HepG2 (cell line): Measurements from ENCODE around the gene DOCK10.

ENCODE experiments used
- ETV6 ChIP-seq: sonication (generic); formaldehyde crosslinking; conservative IDR thresholded peaks from 2 replicates; pipeline ENCODE4 v1.4.0; 2020; ENCODE audit warnings: missing genetic modification reagents
- JUN ChIP-seq: sonication (generic); formaldehyde crosslinking; IDR thresholded peaks from 2 replicates; pipeline ENCODE4 v1.4.0; 2020; ENCODE audit warnings: mild to moderate bottlenecking, missing genetic modification reagents
- MZF1 ChIP-seq: sonication (generic); formaldehyde crosslinking; IDR thresholded peaks from 2 replicates; pipeline ENCODE4 v1.8.1; 2023; ENCODE audit warnings: mild to moderate bottlenecking, missing genetic modification reagents, borderline replicate concordance
- NFIC ChIP-seq: IDR thresholded peaks from 2 replicates; pipeline ENCODE4 v1.6.1; 2012; ENCODE audit warnings: mild to moderate bottlenecking, low read length, inconsistent platforms
- POLR2A ChIP-seq, 2 experiments: IDR thresholded peaks; 2 replicates each; pipeline ENCODE4 v1.6.1; 2011; ENCODE audit warnings: low read depth in 2 of 2, low read length in 2 of 2, mild to moderate bottlenecking in 1 of 2, moderate library complexity in 1 of 2; ENCODE audit not compliant: insufficient read depth in 1 of 2
- POLR2AphosphoS5 ChIP-seq: IDR thresholded peaks from 2 replicates; pipeline ENCODE4 v1.6.1; 2012; ENCODE audit warnings: low read depth, low read length
- SNRNP70 ChIP-seq: fragments of 200-400 bp; formaldehyde crosslinking; IDR thresholded peaks from 2 replicates; pipeline ENCODE4 v1.6.1; 2017; ENCODE audit warnings: mild to moderate bottlenecking, low read depth, low read length, moderate library complexity
- SUZ12 ChIP-seq: fragments of 150-350 bp; IDR thresholded peaks from 2 replicates; pipeline ENCODE4 v1.6.1; 2014; ENCODE audit warnings: low read depth, low read length
- ZNF446 ChIP-seq: sonication (generic); formaldehyde crosslinking; IDR thresholded peaks from 2 replicates; pipeline ENCODE4 v1.5.0; 2020; ENCODE audit warnings: mild to moderate bottlenecking, missing genetic modification reagents
- TF ChIP-seq, protein P1 (sequence below): sonication (generic); formaldehyde crosslinking; IDR thresholded peaks from 2 replicates; pipeline ENCODE4 v1.8.1; 2023; ENCODE audit warnings: mild to moderate bottlenecking, missing genetic modification reagents, borderline replicate concordance
- TF ChIP-seq, protein P2 (sequence below): sonication (generic); formaldehyde crosslinking; IDR thresholded peaks from 2 replicates; pipeline ENCODE4 v1.5.0; 2020; ENCODE audit warnings: mild to moderate bottlenecking, missing genetic modification reagents, borderline replicate concordance
- TF ChIP-seq, protein P3 (sequence below): sonication (generic); formaldehyde crosslinking; IDR thresholded peaks from 2 replicates; pipeline ENCODE4 v1.5.0; 2020; ENCODE audit warnings: mild to moderate bottlenecking, missing genetic modification reagents, moderate library complexity

DNA sequence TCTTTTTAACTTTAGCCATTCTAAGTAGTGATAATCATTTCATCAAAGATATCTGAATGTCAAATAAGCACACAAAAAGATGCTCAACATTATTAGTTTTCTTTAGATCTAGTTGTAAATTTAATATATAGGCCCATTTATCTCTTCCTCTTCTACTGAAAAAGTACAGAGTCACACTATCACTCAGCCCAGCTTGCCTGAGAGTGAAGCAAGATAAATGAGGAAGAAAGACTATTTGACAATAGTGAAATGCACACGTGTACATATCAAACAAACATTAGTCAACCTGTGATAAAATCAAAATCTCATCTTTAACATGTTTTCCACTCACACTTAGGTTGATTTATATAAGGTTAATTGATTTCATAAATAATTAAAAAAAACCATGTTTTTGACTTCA lies 242.6 kb downstream of the DOCK10 start:
- TF ChIP-seq JUN (CRISPR knock-in tag) (no peak), MZF1 (CRISPR knock-in tag) (no peak), POLR2A (IDR thresholded peaks at IDR 0.05; ENCODE audit: insufficient read depth in 1 of 2, low read depth in 2 of 2, low read length in 2 of 2) (no peak), ZNF446 (CRISPR knock-in tag) (no peak), SNRNP70 (no peak), NFIC (no peak), ETV6 (CRISPR knock-in tag) (no peak), POLR2AphosphoS5 (no peak), SUZ12 (no peak)
- TF ChIP-seq, protein P1, sequence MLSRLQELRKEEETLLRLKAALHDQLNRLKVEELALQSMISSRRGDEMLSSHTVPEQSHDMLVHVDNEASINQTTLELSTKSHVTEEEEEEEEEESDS: no peak
- TF ChIP-seq, protein P2, sequence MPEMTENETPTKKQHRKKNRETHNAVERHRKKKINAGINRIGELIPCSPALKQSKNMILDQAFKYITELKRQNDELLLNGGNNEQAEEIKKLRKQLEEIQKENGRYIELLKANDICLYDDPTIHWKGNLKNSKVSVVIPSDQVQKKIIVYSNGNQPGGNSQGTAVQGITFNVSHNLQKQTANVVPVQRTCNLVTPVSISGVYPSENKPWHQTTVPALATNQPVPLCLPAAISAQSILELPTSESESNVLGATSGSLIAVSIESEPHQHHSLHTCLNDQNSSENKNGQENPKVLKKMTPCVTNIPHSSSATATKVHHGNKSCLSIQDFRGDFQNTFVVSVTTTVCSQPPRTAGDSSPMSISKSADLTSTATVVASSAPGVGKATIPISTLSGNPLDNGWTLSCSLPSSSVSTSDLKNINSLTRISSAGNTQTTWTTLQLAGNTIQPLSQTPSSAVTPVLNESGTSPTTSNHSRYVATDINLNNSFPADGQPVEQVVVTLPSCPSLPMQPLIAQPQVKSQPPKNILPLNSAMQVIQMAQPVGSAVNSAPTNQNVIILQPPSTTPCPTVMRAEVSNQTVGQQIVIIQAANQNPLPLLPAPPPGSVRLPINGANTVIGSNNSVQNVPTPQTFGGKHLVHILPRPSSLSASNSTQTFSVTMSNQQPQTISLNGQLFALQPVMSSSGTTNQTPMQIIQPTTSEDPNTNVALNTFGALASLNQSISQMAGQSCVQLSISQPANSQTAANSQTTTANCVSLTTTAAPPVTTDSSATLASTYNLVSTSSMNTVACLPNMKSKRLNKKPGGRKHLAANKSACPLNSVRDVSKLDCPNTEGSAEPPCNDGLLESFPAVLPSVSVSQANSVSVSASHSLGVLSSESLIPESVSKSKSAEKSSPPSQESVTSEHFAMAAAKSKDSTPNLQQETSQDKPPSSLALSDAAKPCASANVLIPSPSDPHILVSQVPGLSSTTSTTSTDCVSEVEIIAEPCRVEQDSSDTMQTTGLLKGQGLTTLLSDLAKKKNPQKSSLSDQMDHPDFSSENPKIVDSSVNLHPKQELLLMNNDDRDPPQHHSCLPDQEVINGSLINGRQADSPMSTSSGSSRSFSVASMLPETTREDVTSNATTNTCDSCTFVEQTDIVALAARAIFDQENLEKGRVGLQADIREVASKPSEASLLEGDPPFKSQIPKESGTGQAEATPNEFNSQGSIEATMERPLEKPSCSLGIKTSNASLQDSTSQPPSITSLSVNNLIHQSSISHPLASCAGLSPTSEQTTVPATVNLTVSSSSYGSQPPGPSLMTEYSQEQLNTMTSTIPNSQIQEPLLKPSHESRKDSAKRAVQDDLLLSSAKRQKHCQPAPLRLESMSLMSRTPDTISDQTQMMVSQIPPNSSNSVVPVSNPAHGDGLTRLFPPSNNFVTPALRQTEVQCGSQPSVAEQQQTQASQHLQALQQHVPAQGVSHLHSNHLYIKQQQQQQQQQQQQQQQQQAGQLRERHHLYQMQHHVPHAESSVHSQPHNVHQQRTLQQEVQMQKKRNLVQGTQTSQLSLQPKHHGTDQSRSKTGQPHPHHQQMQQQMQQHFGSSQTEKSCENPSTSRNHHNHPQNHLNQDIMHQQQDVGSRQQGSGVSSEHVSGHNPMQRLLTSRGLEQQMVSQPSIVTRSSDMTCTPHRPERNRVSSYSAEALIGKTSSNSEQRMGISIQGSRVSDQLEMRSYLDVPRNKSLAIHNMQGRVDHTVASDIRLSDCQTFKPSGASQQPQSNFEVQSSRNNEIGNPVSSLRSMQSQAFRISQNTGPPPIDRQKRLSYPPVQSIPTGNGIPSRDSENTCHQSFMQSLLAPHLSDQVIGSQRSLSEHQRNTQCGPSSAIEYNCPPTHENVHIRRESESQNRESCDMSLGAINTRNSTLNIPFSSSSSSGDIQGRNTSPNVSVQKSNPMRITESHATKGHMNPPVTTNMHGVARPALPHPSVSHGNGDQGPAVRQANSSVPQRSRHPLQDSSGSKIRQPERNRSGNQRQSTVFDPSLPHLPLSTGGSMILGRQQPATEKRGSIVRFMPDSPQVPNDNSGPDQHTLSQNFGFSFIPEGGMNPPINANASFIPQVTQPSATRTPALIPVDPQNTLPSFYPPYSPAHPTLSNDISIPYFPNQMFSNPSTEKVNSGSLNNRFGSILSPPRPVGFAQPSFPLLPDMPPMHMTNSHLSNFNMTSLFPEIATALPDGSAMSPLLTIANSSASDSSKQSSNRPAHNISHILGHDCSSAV (CRISPR knock-in tag): no peak
- TF ChIP-seq, protein P3, sequence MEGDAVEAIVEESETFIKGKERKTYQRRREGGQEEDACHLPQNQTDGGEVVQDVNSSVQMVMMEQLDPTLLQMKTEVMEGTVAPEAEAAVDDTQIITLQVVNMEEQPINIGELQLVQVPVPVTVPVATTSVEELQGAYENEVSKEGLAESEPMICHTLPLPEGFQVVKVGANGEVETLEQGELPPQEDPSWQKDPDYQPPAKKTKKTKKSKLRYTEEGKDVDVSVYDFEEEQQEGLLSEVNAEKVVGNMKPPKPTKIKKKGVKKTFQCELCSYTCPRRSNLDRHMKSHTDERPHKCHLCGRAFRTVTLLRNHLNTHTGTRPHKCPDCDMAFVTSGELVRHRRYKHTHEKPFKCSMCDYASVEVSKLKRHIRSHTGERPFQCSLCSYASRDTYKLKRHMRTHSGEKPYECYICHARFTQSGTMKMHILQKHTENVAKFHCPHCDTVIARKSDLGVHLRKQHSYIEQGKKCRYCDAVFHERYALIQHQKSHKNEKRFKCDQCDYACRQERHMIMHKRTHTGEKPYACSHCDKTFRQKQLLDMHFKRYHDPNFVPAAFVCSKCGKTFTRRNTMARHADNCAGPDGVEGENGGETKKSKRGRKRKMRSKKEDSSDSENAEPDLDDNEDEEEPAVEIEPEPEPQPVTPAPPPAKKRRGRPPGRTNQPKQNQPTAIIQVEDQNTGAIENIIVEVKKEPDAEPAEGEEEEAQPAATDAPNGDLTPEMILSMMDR (CRISPR knock-in tag): no peak
